GM19043 (cell line): ENCODE results near the gene TINAGL1.

Source experiments
- ATAC-seq: cut with Tn5 transposase; IDR thresholded peaks from one replicate; pipeline ENCODE4 v1.9.1; 2021; ENCODE audit warnings: low read depth; ENCODE audit not compliant: unreplicated experiment

The TINAGL1 gene

DNA sequence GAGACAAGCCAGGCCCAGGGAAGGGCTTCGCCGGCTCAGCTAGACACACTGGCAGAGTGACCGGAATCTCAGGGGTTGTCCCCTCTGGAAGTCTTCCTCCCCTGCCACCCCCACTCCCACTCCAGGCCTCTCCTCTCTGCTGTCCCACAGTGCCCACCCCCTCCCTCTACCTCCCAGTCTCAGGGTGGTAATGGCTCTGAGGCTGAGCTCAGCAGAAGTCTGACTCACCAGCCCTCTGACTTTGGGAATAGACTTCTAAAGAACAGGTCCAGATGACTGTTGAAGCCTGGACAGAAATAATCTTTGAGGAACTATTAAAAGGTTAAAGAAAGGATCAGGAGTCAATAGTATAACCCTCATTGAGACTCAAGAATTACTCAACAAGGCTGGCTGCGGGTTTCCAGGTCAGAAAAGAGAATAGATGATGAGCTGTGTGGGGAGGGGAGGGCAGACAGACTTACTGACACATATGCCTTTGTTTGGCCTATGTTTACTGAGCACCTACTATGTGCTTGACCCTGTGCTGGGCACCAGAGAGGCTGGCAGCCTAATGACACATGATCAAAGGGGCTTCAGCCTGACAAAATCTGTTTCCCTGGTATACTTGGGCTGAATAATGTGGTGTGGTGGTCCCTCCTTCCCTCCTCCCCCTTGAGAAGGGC is 49.4 kb downstream of the TINAGL1 start:
- ATAC-seq: no peak

DNA sequence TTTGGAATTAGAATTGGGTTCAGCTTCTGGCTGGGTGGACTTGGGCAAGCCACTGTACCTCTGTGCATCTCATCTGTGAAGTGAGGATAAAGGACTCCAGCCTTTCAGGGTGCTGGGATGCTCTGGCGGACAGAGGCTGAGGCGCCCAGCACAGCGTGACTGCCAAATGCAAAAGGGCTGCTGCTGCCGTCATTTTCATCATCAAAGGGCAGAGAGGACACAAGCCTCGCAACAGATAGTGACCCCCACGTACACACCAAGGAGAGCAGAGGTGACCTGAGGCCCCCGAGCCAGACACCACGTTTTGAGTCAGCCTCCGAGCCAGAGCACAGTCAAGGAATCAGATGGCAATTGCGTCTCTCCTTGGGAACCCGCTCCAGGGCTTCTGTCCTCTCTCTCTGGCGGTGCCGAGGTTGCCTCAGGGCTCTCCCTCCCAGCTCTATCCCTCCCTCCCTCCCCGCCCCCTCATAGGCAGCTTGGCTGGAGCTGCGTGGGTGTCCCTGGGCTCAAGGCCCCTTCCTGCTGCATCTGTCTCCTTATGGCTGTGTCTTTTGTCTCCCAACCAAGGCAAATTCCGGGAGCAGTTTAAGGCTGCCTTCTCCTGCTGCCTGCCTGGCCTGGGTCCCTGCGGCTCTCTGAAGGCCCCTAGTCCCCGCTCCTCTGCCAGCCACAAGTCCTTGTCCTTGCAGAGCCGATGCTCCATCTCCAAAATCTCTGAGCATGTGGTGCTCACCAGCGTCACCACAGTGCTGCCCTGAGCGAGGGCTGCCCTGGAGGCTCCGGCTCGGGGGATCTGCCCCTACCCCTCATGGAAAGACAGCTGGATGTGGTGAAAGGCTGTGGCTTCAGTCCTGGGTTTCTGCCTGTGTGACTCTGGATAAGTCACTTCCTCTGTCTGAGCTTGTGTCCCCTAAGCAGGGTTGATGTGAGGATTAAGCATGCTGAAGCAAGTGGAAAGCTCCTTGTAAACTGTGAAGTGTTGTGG is 50.2 kb downstream of the TINAGL1 start:
- no peak for ATAC-seq

DNA sequence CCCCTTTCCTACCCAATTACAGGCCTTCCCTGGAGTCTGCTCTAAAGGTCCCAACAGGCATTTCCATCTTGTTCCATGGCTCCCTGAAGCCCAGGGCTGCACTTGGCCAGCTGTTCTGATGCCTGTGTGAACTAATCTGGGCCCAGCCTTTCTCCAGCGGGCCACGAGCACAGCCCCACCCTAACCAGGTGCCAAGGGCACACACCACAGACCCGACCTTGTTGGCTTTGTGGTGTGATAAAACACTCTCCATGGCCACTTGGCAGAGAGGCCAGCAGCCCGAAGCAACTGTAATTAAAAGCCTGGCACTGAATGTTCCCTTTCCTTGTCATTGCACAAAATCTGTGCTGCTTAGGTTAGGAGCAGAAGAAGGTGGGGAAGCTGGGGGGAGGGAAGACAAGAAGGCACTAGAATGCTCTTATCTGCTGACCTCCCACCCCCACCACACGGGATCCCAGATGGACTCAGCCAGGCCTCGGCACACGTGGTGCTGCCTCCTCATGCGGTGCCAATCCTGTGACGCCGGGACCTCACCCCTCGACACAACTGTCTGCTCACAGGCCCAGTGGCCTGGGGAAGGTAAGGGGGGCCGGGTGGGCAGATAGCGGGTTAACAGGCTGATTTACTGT is 51.1 kb downstream of the TINAGL1 start:
- ATAC-seq: no peak

DNA sequence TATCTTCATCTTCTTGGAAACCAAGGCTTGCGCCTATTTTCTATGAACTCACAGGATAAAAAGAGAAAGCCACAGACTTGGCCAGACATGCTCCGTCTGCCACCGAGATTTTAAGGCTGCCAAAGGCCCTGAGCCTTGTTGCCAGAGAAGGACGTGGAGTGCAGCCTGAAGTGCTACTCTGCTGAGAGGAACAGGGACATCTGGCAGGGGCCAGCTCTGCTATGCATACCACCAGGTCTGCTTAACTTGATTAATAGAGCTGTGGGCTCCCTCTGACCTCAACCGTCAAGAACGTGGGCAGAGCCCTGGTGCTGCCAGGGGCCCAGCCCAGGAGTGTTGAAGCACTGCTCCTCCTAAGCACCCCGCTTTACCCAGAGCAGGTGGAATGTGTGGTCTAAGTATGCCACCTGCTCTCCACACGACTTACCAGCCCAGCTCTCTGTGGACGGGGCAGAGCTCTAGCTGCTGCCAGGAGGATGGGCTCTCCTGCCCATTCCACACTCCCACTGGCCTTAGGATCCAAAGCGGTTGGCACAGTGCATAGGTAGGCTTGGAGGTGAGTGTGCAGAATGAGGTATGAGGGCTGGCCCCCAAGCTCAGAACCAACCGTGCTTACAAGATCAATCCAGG is 51.7 kb downstream of the TINAGL1 start:
- no peak for ATAC-seq

DNA sequence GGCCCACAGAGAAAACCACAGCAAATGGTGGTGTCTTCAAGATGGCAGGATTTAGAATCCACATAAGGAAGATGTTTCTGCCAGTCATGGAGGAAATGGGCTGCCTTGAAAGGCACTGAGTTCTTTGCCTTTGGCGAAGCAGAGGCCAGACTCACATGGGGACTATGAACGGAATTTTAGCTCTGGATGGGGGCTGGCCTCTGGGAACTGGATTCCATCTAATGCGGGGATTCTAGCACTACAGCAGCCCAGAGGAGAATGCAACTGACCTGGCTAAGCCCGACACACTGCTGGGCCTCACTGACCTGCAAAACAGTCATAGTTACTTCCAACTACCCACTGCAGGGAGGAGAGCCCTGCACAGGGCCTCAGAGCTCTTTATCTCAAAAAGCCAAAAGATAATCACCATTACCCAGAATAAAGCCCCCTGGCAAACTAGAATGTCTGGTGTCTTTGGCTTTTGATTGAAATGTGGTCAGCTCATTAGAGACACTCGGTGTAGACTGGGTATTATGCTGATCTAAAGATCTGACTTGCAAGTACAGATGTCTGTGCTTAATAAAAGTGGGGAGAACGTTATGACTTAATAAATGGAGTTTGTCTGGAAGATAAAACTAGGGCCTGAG is 52.7 kb downstream of the TINAGL1 start:
- no peak for ATAC-seq

DNA sequence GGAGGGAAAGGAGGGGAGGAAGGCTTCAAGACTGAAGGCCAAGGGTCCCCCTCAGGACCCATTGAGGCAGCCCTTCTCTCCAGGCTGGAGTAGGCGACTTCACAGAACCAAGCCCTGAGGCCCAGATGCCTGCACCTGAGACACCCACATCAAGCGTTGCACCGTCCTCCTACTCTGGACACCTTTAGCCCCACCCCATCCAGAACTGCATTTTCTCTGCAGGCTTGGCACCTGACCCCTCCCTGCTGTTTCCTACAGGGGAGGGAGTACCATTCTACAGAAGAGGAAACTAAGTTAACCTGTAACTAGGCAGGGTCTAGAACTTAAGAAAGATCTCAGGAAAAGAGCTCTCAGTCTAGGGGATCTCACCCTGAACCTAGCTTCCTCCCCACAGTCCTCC is 56.3 kb downstream of the TINAGL1 start:
- no peak for ATAC-seq

DNA sequence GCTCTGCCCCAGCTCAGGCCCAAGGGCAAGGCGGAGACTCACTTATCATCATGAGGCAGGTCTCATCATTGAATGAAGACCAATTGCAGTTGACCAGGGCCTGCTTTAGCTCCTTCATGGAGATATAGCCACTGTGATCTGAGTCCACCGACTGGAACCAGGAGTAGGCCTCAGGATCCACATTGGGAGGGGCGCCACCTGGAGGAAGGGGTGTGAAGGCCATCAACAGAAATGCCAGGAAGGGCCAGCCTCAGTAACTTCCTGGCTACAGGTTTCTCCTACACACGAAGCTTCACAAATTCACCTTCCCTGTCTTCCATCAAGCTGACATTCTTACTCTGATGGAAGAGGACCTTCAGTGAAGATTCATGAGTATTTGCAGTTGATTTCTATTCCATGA is 56.8 kb downstream of the TINAGL1 start:
- no peak for ATAC-seq
